GM18519 (cell line): ENCODE data around the gene PPID.
A peak's percentile ranks its signal among the peaks of the same experiment; 100 is the strongest.
"Not testable (repeated sequence)": the region's sequence is repeated elsewhere in the genome, so short reads cannot be mapped to it uniquely, and the experiment has no call there.

Experiments used
- ATAC-seq: cut with Tn5 transposase; IDR thresholded peaks from one replicate; pipeline ENCODE4 v1.9.1; 2021; ENCODE audit warnings: mild to moderate bottlenecking, moderate library complexity; ENCODE audit not compliant: unreplicated experiment, low FRiP score

Gene PPID

DNA sequence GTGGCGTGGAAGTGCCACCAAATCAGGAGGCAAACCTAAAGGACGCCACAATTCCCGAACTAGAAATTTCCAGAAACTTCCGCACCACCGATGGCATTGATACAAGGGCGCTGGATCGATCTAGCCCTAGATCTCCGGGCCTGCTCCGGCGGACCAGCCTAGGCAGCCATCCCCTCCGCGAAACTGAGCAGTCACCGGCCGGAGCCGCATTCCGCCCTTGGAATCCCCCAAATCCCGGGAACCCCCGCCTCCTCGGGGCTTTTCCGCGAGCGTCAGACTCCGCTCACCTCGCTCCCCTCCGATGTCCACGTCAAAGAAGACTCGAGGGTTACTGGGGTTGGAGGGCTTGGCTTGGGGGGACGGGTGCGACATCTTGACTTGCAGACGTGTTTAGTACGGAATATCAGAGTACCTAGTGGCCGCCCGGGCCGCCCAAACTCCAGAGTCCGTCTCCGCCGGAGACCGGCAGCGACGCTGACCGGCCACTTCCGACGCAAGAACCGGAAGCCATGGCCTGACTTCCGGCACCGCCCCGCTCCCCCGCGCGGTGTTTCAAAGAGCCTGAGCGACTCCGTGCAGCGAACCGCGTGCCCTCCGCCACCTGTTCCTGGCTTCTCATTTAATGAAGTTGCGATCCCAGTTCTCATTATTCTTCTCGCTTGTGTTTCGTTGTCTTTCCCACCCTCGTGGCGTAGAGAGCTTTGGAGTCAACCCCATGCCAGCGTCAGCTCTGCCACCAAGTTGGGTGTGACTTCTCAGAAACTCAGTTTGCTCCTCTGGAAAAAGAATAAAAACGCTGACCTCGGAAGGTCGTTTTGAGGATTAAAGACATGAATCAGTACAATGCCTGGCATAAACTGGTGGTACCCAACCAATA lies at the start of gene PPID:
TSS of gene PPID (minus strand) at position 480 of the 877 bp plus-strand sequence. CDS start at position 372, 108 bp downstream.
- ATAC-seq, result peak; percentile 88

DNA sequence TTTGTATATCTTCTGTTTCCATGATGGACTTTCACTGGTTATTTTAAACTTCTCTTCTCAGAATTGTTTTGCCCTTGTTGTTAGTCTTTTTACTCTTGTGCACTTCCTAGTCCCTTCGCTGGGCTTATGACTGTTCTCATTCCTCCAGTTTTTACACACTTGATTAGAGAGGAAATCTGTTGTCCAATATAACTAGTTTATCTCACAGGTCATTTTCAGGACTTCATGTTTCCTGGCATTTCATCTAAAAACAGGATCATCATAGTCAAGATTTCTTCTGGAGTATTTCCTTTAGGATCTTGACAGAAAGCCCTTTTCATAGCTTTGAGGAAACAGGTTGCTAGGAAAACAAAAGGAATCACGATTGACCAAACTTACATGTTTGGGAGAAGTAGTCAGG lies 48.6 kb upstream of the PPID start:
- ATAC-seq, result no peak

GRCh38 chr4:158770671-158771070 lies 47.5 kb upstream of the PPID start:
- no peak for ATAC-seq

- no peak for ATAC-seq
These were observed 46.2 kb upstream of the PPID start for GRCh38 chr4:158769175-158769921.

DNA sequence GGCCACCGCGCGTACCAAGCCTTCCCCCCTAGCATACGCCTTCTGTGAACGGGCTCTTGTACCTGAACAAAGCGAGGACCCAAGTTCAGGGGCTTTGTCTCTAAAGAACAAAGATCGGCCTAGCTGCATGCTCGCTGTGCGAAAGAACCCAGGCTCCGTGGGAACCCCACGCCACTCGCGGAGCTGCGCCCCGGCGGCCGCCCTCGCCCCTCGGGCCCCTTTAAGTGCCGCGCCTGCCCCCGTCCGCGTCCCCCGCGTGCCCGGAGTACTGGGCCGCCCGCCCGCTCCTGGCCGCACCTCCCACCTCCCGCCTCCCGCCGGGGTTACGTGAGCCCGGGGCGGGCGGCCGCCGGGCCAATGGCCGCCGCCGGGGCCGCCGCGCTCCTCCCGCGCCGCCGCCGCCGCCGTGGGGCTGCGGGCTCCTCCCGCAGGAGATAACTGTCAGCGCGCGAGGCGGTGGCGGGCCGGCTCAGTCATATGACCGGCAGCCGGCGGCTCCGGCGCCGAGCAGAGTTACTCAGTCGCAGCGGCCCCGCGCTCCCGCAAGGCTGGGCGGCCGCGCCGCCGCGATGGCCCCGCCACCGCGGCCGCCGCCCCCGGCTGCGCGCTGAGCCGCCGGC lies 45.5 kb upstream of the PPID start, which contains the start of gene FNIP2:
TSS of gene FNIP2 (plus strand) at position 472 of the 620 bp plus-strand sequence. CDS start 187 bp downstream, outside the sequence.
- ATAC-seq, result peak; percentile 69

DNA sequence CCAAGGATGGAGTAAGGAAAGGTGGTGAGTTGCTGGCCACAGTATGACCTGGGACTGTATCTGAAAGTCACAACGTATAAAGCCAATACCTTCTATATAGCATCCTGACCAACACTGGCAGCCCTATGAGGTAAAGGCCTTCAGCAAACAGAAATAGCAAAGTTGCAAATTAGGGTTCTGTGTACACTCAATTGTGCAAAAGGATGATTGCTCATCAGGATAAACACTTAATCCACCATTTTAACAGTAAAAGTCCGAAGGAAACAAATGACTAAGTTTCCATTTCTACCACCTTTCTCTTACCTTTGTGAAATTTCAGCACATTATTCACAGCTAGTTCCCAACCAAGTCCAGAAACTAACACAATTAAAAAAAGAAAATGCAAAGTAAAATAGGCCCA lies 44.3 kb upstream of the PPID start:
- ATAC-seq, result no peak

- no peak for ATAC-seq
These were observed 43.3 kb upstream of the PPID start for GRCh38 chr4:158766434-158767044.

DNA sequence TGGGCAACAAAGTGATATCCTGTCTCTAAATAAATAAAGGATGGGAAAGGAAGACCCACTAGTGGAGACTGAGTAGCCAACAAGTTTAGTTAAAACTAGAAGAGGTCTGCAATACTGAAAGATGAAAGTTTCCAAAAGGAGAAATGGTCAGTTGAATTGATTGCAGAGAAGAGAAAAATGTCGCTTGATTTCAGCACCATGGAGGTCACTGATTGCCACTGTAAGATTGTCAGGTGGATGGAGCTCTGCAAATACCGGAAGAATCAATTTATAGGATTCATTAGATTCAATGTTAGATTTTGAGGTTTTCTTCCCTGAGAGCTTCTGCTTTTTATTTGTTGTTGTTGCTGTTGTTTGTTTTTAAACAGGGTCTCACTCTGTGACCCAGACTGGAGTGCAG lies 40.3 kb upstream of the PPID start:
- no peak for ATAC-seq

DNA sequence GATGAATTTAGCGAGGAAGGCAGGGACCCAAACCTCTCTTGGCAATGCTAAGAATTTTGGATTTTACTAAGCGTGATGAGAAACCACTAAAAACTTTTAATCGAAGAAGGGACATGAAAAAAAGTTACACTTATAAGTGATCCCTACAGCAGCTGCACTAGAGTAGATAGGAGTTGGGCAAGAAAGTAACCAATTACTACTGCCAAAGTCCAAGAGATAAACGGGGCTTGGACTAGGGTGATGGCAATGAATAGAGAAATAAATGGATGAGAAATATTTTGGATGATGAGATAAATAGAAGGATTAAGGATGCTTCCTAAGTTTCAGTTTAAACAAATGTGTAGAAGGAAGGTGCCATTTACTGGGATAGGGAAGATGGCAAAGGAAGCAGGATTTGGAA lies 39.4 kb upstream of the PPID start:
- no peak for ATAC-seq

DNA sequence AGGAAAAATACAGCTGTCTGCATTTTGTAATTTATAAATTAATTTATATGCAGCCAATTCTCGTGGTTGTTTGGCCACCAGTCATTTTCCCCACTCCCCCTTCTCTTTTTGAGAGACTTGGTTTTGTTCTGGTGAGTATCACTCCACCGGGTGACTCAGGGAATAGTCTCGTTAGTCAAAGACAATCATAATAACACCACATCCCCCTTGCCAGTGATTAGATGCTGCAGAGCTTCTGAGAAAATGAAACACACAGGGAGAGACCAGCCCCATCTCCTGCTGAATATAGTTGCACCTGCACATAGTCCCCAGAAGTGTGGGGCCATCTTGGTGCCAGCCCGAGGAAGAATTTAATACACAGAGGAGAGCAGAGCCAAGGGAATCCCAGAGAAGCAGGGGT lies 37.7 kb upstream of the PPID start:
- no peak for ATAC-seq

GRCh38 chr4:158759539-158759938 lies 36.3 kb upstream of the PPID start:
- ATAC-seq, result not testable (repeated sequence)

GRCh38 chr4:158758703-158759102 lies 35.5 kb upstream of the PPID start:
- ATAC-seq, result no peak

DNA sequence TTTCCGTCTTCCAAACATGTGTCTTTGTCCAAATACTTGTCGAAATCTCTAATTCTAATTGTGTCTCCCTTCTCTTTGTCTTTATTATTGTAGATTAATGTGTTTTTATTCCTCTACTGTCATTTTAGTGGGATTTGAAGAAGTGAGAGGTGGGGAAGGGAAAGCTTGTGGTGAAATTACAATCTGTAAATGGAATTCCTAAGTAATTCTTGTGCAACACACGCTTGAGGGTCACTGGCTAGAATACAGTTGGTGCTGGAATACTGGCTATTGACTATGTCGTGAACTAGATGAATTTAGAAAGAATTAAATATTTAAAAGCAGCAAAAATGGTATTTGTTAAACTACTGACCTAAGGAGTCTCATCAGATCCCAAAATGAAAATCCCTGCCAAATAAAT lies 34.9 kb upstream of the PPID start:
- ATAC-seq, result no peak

GRCh38 chr4:158756588-158756987 lies 33.4 kb upstream of the PPID start:
- no peak for ATAC-seq

GRCh38 chr4:158755819-158756218 lies 32.6 kb upstream of the PPID start:
- not testable (repeated sequence) for ATAC-seq

DNA sequence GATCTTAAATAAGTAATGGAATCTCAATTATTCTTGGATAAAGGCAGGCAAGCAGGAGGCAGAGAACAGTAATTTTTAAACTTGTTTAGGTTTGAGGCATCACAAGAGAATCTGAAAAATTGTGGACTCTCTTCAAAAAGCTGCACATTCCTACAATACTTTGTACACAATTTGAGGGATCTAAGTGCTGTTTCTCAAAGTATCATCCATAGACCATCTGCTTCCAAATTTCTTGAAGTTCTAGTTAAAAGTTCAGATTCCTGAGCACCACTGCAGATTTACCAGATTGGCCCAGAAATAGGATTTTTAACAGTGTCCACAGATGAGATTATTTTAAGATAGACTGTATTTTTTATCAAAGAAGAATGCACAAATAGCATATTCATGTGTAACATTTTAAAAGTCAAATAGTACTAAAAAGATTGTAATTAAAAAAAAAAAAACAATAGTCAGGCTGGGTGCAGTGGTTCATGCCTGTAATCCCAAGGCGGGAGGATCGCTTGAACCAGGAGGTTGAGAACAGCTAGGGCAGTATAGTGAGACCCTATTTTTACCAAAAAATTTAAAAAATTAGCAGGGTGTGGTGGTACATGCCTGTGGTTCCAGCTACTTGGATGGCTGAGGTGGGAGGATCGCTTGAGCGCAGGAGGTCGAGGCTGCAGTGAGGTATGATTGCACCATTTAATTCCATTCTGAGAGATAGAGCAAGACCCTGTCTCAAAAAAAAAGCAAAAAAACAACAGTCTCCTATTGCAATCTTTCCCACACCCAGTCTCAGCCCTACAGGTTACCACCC lies 31.4 kb upstream of the PPID start:
- ATAC-seq, result no peak

DNA sequence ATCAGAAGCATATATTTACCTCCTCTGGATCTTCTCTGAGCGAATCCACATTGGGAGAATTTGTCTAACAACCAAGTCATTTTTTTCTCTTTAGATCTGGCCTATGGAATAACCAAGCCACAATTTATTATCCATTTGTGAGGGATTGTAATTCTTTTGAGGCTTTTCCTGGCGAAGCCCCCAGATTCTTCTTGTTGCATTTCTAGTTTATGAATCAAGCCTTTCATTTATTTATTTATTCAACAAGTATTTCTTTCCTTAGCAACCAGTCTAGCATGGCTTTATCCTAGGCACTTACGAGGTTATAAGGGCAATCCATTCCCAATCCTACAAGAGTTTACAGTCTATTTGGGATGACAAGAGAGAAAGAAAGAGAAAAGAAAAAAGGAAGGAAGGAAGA lies 27.2 kb upstream of the PPID start:
- ATAC-seq, result no peak

DNA sequence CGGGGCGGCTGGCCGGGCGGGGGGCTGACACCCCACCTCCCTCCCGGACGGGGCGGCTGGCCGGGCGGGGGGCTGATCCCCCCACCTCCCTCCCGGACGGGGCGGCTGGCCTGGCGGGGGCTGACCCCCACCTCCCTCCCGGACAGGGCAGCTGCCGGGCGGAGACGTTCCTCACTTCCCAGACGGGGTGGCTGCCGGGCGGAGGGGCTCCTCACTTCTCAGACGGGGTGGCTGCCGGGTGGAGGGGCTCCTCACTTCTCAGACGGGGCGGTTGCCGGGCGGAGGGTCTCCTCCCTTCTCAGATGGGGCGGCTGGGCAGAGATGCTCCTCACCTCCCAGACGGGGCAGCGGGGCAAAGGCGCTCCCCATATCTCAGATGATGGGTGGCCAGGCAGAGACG lies 23.3 kb upstream of the PPID start:
- ATAC-seq, result not testable (repeated sequence)

GRCh38 chr4:158741326-158742021 lies 18.3 kb upstream of the PPID start:
- ATAC-seq, result no peak
